Effector CD4-positive, alpha-beta T cell (primary cell): Measurements from ENCODE around the gene AKR1C1.
"Not testable (repeated sequence)": the region's sequence is repeated elsewhere in the genome, so short reads cannot be mapped to it uniquely, and the experiment has no call there.

ENCODE experiments used
- DNase-seq: peaks from one replicate; pipeline ENCODE4 v3.0.0-alpha.2; 2020
- total RNA-seq: gene quantifications from one replicate; lab custom pipeline; 2026; lab: John Stamatoyannopoulos, UW

The AKR1C1 gene
- total RNA-seq = 3.4 reads per million, percentile 13 among the genes with 10 or more reads in this experiment

GRCh38 chr10:4962876-4963814 lies at the start of gene AKR1C1:
TSS of gene AKR1C1 (plus strand) at chr10:4963415. CDS start at chr10:4963445, 30 bp downstream.
- DNase-seq = not testable (repeated sequence)

GRCh38 chr10:4914213-4914850 lies 48.9 kb upstream of the AKR1C1 start:
- no peak for DNase-seq

GRCh38 chr10:4916086-4916716 lies 47.0 kb upstream of the AKR1C1 start:
- no peak for DNase-seq

- no peak for DNase-seq
Measured at GRCh38 chr10:4918236-4918635, 45.0 kb upstream of the AKR1C1 start.

- not testable (repeated sequence) for DNase-seq
Measured at GRCh38 chr10:4924482-4924881, 38.7 kb upstream of the AKR1C1 start.

- DNase-seq = no peak
Measured at GRCh38 chr10:4926400-4926799, 36.8 kb upstream of the AKR1C1 start.

GRCh38 chr10:4931587-4931986 lies 31.6 kb upstream of the AKR1C1 start:
- no peak for DNase-seq

- DNase-seq = no peak
Measured at GRCh38 chr10:4934391-4934987, 28.7 kb upstream of the AKR1C1 start.

GRCh38 chr10:4937346-4937745 lies 25.9 kb upstream of the AKR1C1 start:
- DNase-seq = no peak

GRCh38 chr10:4939224-4940072 lies 23.8 kb upstream of the AKR1C1 start:
- no peak for DNase-seq

- DNase-seq = not testable (repeated sequence)
Measured at GRCh38 chr10:4940073-4940428, 23.2 kb upstream of the AKR1C1 start.

- DNase-seq = not testable (repeated sequence)
Measured at GRCh38 chr10:4940909-4941308, 22.3 kb upstream of the AKR1C1 start.

- DNase-seq = no peak
Measured at GRCh38 chr10:4941540-4942330, 21.5 kb upstream of the AKR1C1 start.

- not testable (repeated sequence) for DNase-seq
Measured at GRCh38 chr10:4942931-4943330, 20.3 kb upstream of the AKR1C1 start.

- not testable (repeated sequence) for DNase-seq
Measured at GRCh38 chr10:4943416-4943815, 19.8 kb upstream of the AKR1C1 start.

- DNase-seq = no peak
Measured at GRCh38 chr10:4943821-4944220, 19.4 kb upstream of the AKR1C1 start.

- DNase-seq = no peak
Measured at GRCh38 chr10:4944841-4945240, 18.4 kb upstream of the AKR1C1 start.

GRCh38 chr10:4945766-4946717 lies 17.2 kb upstream of the AKR1C1 start:
- no peak for DNase-seq

- DNase-seq = no peak
Measured at GRCh38 chr10:4947039-4947634, 16.1 kb upstream of the AKR1C1 start.
